NAMALWA (cell line): ENCODE results near the gene RNU5B-1.
"Not testable (repeated sequence)": the region's sequence is repeated elsewhere in the genome, so short reads cannot be mapped to it uniquely, and the experiment has no call there.

Experiments used
- DNase-seq: peaks from one replicate; pipeline ENCODE4 v3.0.0-alpha.2; 2015; ENCODE audit warnings: low spot score

RNU5B-1 gene

GRCh38 chr15:65343374-65343981 lies 39.0 kb downstream of the RNU5B-1 start:
- no peak for DNase-seq

- DNase-seq, result no peak
These were observed 39.9 kb downstream of the RNU5B-1 start for GRCh38 chr15:65344214-65344913.

- DNase-seq, result no peak
These were observed 40.4 kb downstream of the RNU5B-1 start for GRCh38 chr15:65344914-65345275.

- DNase-seq, result no peak
These were observed 42.5 kb downstream of the RNU5B-1 start for GRCh38 chr15:65346856-65347598.

- not testable (repeated sequence) for DNase-seq
These were observed 43.3 kb downstream of the RNU5B-1 start for GRCh38 chr15:65347756-65348155.

GRCh38 chr15:65349338-65349737 lies 44.9 kb downstream of the RNU5B-1 start:
- DNase-seq, result no peak

- not testable (repeated sequence) for DNase-seq
These were observed 47.5 kb downstream of the RNU5B-1 start for GRCh38 chr15:65351972-65352371.
